ENCODE results near the gene KMT5B. TPM values are rescaled to one million over a fixed set of nuclear protein-coding genes. Genes with fewer than 3 reads are reported as not detected.

Gene KMT5B
- total and polyA plus RNA-seq, 2 of the 4 experiments (the other 2 are of a cell fraction): 11.2 to 13.4 TPM

DNA sequence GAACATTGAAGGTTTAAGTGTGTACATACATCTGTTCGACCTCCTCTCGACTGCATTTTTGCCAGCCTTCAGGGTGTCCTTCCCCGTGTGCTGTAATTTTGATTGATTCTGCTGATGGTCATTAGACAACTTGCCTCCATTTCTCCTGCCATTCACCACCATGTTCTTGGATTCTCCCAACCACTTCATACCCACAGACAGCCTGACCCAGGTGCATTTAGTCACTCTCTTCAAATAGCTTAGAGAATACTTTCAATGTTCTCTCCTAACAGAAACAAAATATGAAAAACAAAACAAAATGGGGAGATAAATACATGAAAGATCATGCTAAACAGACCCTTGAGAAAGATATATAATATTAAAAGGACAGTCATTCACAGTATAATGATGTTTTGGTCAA lies 23.2 kb downstream of the KMT5B start:
- H3K27me3 ChIP-seq (ENCODE audit: control insufficient read depth, insufficient read depth, low read length): no peaks in the 10 kb centered on the region
- peaks cover 6% of the 10 kb centered on the region; the same call in 1 of the 2 replicates for H3K9me1 ChIP-seq (ENCODE audit: insufficient read depth, low read length)
- no peak overlapping the region for H2AFZ ChIP-seq (replicated peaks; ENCODE audit: low read length, poor library complexity)
- CTCF ChIA-PET: interaction anchor here (1.0 kb wide), 1 partner anchor 19 kb away, joined by 4 read pairs; no protein-coding TSS in a partner anchor
- intact Hi-C loops (cut with micrococcal nuclease): no loop called here
- H4K91ac ChIP-seq (ENCODE audit: insufficient read depth, low read depth, low read length): no peak overlapping the region
- no peak overlapping the region for H3K14ac ChIP-seq (replicated peaks; ENCODE audit: low read depth, low read length)
- no peak for DNase-seq
- dilution Hi-C loops (cut with HindIII; ENCODE audit: low sequenced_read_pairs, unreplicated experiment): no loop called here
- H3K9ac ChIP-seq (ENCODE audit: low read depth, low read length): no peak overlapping the region
- H3K23ac ChIP-seq (ENCODE audit: low read depth, low read length): no peak overlapping the region
- H3K36me3 ChIP-seq (ENCODE audit: control insufficient read depth, insufficient read depth, low read length): peaks cover 11% of the 10 kb centered on the region
- POLR2A ChIA-PET (ENCODE audit: unreplicated experiment): no interaction called here
- H3K79me1 ChIP-seq (ENCODE audit: low read depth in 1 of 2, low read length in 2 of 2): peaks cover 44 to 83% of the 10 kb centered on the region in 2 experiments
- H4K5ac ChIP-seq (ENCODE audit: low read depth, low read length): no peak overlapping the region
- H3K9me3 ChIP-seq (ENCODE audit: control insufficient read depth, insufficient read depth, low read length): no peaks in the 10 kb centered on the region
- no peak overlapping the region for H4K8ac ChIP-seq (ENCODE audit: low read depth in 2 of 2, low read length in 2 of 2)
- TF ChIP-seq, protein P1, sequence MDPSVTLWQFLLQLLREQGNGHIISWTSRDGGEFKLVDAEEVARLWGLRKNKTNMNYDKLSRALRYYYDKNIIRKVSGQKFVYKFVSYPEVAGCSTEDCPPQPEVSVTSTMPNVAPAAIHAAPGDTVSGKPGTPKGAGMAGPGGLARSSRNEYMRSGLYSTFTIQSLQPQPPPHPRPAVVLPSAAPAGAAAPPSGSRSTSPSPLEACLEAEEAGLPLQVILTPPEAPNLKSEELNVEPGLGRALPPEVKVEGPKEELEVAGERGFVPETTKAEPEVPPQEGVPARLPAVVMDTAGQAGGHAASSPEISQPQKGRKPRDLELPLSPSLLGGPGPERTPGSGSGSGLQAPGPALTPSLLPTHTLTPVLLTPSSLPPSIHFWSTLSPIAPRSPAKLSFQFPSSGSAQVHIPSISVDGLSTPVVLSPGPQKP (IDR thresholded peaks at IDR 0.05; ENCODE audit: borderline replicate concordance, low read depth, low read length): no peak
- TF ChIP-seq, protein P2, sequence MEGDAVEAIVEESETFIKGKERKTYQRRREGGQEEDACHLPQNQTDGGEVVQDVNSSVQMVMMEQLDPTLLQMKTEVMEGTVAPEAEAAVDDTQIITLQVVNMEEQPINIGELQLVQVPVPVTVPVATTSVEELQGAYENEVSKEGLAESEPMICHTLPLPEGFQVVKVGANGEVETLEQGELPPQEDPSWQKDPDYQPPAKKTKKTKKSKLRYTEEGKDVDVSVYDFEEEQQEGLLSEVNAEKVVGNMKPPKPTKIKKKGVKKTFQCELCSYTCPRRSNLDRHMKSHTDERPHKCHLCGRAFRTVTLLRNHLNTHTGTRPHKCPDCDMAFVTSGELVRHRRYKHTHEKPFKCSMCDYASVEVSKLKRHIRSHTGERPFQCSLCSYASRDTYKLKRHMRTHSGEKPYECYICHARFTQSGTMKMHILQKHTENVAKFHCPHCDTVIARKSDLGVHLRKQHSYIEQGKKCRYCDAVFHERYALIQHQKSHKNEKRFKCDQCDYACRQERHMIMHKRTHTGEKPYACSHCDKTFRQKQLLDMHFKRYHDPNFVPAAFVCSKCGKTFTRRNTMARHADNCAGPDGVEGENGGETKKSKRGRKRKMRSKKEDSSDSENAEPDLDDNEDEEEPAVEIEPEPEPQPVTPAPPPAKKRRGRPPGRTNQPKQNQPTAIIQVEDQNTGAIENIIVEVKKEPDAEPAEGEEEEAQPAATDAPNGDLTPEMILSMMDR (conservative IDR thresholded peaks at IDR 0.05; ENCODE audit: low read depth, low read length): no peak
- TF ChIP-seq MXI1 (IDR thresholded peaks at IDR 0.05; ENCODE audit: borderline replicate concordance, low read depth, low read length) (no peak), POLR2A (IDR thresholded peaks at IDR 0.05; ENCODE audit: low read depth, low read length) (no peak), BHLHE40 (IDR thresholded peaks at IDR 0.05; ENCODE audit: low read depth, low read length) (no peak), RAD21 (IDR thresholded peaks at IDR 0.05; ENCODE audit: low read length) (no peak), RCOR1 (IDR thresholded peaks at IDR 0.05; ENCODE audit: insufficient replicate concordance, low read length) (no peak), CHD1 (IDR thresholded peaks at IDR 0.05; ENCODE audit: low read depth, low read length) (no peak), SMC3 (IDR thresholded peaks at IDR 0.05; ENCODE audit: low read depth, low read length) (no peak), CEBPB (IDR thresholded peaks at IDR 0.05; ENCODE audit: low read depth, low read length) (no peak), MAFK (IDR thresholded peaks at IDR 0.05; ENCODE audit: low read depth, low read length) (no peak)
- no peak overlapping the region for H2BK15ac ChIP-seq (ENCODE audit: low read depth, low read length)
- in situ Hi-C loops (cut with MboI; ENCODE audit: low sequenced_read_pairs): no loop called here
- H2AK5ac ChIP-seq (ENCODE audit: low read depth, low read length): no peak overlapping the region
- H3K4me2 ChIP-seq (ENCODE audit: low read depth, low read length): no peak overlapping the region
- no peak overlapping the region for H2BK20ac ChIP-seq (ENCODE audit: low read depth, low read length)
- BruUV-seq (replicated peaks): no TSS peak
- H3K56ac ChIP-seq (ENCODE audit: extremely low read depth, insufficient read depth, low read length): no peak overlapping the region
- no peak for ATAC-seq (ENCODE audit: low read depth)
- H2BK5ac ChIP-seq (ENCODE audit: low read depth, low read length, poor library complexity, severe bottlenecking): no peak overlapping the region
- H3K4ac ChIP-seq (ENCODE audit: low read depth, low read length): no peak overlapping the region
- peaks cover 59% of the 10 kb centered on the region for H4K20me1 ChIP-seq (ENCODE audit: insufficient read depth, low read length)
- peaks cover 2% of the 10 kb centered on the region for H3K4me1 ChIP-seq (ENCODE audit: control insufficient read depth, insufficient read depth, low read length)
- H2AK9ac ChIP-seq (replicated peaks; ENCODE audit: low read depth, low read length, poor library complexity): no peak overlapping the region
- H3K27ac ChIP-seq (ENCODE audit: insufficient read depth, low read length): no peak overlapping the region
- no peak overlapping the region for H3K18ac ChIP-seq (ENCODE audit: low read depth, low read length)
- H3K4me3 ChIP-seq (ENCODE audit: insufficient read depth, low read depth, low read length): no peak overlapping the region
- no peak overlapping the region for H2BK120ac ChIP-seq (ENCODE audit: low read depth, low read length)
- WGBS, 2 experiments (ENCODE audit: extremely low coverage in 2 of 2, insufficient read length in 1 of 2): no CpG with 5 or more reads among the region's 3 CpGs

Measured in IMR-90 (cell line).